Fibroblast of skin of right quadriceps (primary cell): ENCODE measurements around the gene WDR27.
"Not testable (repeated sequence)": the region's sequence is repeated elsewhere in the genome, so short reads cannot be mapped to it uniquely, and the experiment has no call there.

ENCODE experiments used
- DNase-seq: peaks from one replicate; pipeline ENCODE4 v3.0.0-alpha.2; 2013

The WDR27 gene

DNA sequence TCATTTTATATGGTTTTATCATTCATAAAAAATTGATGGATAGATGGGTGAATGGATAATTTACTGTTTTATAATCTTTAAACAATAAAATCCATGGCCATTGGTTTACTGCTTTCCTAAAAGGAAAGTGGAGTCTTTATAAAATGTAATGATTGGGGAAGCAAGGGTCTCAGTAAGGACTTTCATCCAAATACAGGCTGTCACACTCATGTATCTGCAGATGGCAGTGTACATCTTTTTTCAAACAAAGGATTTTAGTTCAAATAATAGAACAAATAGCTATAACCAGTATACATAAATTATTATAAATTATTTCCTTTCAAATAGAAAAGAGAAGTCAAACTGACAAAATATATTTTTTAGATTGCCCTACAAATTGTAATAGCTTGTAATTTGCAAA is 190.0 kb downstream of the WDR27 start:
- not testable (repeated sequence) for DNase-seq

DNA sequence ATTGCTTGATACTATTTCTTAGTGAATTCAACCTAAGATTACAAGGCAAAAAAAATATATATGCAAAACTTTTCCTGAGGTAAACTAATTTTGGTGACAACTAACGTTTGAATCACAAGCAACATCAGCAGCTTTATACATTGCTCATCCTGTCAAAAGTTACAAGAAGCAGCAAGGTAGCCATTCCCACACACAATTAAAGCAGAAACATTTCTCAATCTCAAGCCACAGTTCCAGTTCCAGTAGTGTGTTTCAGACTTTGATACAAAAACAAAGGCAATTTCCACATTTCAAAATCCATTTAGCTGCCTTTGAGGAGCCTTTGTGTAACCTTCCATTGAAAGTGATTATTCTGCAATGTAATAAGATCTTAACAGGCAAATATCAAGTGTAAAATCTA is 191.0 kb downstream of the WDR27 start:
- DNase-seq: no peak

DNA sequence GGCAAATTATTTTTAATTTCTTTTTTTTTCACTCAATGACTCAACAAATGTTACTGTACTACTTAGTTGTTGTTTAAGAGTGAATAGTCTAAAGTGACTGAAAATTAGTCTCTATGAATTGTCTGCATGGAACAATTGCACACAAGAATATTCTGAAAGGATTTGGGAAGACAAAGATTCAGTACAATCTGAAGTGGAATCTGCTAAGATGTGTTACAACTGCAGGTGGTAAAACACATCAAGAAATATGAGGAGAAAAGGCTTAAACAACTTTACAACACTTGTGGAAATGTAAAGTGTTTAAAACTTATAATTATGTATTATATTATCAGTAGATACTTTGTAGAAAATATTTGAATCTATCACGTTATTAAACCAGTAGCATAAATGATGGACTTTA is 193.4 kb downstream of the WDR27 start:
- DNase-seq: no peak

DNA sequence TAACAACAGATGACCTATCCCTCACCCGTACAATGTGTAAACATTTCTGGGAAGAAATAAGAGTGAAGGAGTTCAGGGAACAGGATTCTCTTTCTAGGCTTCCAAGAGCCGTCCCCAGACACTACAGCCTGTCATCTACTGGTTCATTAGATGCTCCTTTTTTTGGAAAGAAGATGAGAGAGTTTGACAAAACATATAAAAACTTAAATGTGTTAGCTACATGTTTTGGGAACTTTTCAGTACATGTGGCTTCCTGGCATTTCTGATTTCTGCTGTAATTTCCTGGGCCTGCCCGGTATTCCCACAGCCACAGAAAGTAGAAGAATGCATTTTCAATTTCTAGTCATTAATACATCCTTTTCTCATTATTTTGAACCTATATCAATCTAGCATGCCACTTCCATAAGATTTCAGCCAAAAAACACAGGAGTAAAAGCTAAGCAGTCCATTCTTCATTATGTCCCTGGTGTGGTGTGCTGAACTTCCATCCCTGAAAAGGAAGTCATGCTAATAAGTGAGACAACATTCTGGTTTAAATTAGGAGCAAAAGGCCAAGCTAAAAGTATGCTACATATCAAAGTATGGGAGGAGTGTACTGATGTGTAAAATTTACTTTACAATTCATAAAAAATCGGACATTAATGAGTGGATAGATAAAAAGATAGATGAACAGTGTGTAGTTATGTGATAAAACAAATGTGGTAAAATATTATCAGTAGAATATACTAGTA is 198.2 kb downstream of the WDR27 start:
- peak; percentile 67 for DNase-seq

DNA sequence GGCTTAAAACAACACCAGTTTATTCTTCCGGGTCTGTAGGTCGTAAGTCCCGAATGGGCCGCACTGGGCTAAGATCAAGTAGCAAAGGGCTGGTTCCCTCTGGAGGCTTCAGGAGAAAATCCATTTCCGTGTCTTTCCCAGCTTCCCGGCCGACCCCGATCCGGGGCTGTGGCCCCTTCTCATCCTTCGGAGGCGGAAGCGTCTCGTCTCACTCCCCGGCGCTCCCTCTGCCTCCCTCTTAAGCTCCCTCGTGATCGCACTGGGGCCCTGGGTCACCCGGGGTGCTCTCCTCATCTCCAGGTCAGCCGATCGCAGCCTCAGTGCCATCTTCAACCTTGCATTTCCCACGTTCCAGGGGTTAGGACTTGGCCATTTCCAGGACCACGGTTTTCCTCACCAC is 199.4 kb downstream of the WDR27 start:
- DNase-seq: no peak

DNA sequence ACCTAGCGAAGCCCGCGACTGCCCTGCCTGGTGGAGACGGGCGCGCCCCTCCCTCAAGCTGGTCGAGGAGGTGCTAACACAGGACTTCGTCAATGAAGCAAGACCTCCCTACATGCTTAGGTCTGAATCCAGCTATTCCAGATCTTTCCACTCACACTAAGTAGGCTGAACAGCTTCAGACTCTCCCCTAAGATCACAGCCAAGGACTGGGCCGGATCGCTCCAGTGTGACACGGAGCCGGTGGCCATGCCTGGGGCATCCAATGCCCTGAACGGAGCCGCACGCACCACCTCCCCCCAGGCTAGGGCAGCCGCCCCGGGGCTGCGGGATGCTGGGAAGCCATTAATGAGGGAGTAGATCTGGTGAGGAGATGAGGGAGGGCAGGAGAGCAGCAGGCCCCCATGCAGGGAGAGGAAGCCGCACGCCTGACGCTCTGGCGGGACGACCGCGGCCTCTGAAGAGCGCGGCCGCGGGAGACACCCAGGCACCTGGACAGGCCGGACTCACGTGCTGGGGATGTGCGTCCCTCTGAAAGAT is 200.0 kb downstream of the WDR27 start:
- no peak for DNase-seq

DNA sequence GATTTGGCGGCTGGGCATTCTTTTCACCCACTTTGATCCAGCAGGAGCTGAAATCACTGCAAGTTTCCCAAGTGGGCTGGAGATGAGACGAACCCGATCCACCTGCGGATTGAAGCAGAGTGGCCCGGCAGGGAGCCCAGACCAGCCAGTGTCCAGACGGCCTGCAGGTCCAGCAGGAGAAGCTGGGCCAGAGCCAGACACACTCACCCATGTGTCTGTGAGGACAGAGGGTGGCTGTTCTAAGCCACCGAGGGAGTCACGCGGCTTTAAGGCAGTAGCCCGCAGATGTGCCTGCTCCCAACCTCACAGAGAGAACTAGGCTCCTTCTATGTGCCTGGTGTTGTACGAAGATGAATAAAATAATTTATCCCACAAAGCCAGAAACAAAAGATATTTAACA is 200.7 kb downstream of the WDR27 start:
- no peak for DNase-seq

DNA sequence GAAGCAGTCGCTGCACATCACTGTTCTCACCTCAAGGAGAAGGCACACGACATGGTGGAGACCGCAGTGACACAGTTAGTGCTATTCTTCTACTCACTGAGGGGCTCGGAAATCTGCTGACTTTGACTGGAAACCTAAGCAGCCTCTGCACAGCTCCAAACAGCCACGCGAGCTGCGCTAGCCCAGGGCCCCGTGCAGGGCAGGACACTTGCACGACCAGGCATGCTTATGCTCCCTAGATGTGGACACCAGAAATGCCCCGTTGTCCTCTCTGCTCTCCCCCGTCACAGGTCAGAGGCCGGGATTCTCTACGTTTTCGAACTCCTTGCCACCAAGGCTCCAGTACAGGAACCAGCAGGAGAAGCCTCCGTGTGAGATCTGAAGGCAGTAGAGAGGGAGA is 201.1 kb downstream of the WDR27 start:
- DNase-seq: no peak

DNA sequence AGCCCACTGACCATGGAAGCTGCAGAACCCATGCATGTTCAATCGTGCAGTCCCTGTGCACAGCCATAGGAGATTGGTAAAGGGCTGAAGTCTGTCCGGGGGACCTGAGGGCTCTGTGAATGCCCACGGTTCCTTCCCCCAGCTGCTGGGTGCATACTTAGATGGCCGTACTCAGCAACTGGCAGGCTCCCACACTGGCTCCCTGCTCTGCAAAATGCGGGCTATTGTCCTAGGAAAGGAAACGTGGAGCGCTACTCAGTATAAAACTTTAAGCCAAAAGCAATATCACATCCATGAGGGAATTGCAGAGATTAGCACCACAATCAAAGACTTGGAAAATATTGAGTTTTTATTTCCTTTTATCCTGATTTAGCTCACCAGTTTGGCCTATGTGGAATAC is 202.0 kb downstream of the WDR27 start:
- no peak for DNase-seq

DNA sequence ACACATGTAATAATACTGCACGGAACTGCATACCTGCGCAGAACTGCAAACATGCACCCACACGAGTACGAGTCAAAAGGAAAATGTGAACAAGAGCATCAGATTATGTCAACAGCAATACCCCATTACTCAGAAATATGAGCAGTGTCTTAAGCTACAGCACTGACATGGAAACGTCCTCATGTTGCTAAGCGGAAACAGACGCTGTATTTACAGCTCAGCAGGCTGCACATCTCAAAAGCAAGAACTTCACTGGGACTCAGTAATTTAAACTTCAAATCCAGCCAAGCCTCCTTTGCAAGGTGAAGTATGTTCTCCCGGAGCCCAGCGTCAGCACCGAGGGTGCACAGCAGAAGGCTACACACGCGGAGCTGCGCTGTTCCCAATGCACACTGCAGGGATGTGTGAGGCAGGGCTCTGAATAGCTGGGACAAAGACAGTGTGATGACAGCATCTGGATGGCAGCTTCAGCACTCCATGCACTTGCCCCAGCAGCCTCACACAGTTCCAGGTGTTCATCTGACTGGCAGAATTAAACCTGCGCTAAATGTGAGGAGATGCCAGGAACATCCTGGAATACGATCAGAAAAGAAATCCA is 202.8 kb downstream of the WDR27 start:
- DNase-seq: peak; percentile 57

DNA sequence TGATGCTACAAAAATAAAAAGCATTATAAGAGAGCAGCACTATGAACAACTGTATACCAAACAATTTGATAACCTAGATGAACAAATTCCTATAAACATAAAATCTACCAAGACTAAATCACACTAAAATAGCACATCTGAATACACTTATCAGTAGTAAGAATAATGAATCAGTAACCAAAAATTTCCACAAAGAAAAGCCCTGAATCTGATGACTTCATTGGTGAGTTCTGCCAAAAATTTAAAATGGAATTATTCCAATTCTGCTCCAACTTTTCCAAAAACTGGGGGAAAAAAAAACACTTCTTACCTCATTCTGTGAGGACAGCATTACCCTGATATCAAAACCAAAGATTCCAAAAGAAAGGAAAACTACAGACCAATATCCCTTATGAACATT is 206.2 kb downstream of the WDR27 start:
- peak; percentile 80 for DNase-seq

DNA sequence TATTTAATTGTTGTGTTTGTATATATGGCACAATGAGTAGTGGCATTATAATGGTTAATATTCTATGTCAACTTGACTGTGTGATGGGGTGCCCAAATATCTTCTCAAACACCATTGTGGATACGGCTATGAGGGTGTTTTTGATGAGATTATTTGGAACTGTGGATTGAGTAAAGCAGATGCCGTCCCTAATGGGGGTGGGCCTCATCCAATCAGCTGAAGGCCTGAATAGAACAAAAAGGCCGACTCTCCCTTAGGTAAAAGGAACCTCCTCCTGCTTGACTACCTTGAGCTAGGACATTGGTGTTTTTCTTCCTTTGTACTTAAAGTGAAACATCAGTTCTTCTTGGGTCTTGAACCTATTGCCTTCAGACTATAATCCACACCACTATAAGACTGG is 207.8 kb downstream of the WDR27 start:
- no peak for DNase-seq

DNA sequence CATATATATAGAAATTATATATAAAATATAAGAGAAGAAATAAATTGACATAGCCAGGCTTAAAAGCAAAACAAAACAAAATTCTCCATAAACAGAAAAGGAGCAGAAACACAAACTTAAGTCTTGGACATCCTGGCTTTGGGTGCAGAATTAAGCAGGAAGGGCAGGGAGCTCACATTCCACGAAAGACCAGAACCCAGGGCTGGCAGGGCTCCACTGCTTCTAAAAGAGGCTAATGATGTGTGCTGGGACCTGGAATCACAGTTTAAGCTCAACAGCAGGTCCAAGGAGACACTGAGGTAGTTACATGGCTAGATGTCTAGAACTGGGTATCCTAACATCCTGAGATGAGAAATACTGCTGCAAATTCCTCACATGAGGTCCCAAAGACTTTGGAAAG is 210.3 kb downstream of the WDR27 start:
- no peak for DNase-seq

DNA sequence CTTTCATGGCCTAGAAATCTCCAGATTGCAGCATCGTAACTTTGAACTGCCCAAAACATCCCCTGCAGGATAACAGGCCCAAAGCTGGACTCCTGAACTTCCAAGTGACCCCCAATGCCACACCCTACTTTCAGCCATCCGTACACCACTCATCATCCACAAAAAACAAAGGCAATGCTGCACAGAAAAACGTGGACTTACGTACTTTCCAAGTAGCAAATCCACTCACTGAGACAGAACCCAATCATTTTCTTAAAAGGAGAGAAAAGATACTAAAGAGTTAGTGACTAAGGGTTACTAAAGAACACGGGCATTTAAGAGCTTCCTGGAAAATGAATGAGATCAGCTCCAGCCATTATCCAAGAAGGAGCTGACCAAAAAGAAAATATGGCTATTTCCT is 211.0 kb downstream of the WDR27 start:
- DNase-seq: peak; percentile 28

DNA sequence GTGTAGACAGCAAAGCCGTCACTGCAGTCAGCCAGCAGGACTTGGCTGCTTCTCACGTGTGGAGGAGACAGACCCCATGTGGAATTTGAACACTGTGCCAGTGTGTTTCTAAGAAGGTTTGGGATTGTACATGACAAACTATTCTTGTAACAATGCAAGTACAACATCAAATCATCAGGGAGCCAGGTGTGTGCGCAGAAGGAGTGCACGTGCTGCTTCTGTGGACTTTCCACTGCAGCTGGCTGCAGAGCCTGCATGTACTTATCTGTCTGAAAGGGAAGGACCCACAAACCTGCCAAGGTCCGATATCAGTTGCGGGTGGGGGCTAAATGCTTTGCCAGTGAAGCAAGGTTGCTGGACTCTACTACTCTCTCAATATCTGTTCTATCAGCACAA is 211.6 kb downstream of the WDR27 start:
- DNase-seq: no peak

DNA sequence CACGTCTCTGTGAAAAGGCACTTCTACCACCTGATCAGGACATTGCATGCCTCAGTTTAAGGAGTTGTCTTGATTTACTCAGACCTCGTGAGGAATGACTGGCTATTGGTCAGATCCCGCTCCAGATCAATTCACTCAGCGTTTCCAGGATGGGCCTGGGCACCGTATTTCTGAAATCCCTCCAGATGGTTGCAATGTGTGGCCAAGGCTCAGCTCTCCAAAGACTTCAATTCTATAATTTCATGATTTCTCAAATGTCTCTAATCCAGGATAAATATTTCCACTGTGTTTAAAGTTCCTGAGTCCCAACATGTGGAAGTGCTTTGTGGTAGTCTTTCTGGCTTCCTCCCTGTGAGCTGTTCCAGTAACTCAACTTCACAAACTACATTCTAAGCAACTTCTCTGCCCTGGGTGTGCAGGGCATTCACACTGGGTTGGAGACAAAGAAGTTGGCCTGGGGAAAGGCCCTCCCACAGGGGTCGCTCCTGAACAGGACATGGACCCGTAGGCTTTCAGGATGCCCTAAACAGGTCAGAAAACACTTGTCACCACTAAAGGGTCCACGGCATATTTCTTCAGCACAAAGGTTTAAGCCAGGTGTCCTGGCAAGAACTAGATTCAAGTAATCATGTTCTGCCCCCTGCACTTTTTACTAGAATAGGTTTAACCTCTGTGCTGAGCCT is 212.1 kb downstream of the WDR27 start:
- peak; percentile 72 for DNase-seq

DNA sequence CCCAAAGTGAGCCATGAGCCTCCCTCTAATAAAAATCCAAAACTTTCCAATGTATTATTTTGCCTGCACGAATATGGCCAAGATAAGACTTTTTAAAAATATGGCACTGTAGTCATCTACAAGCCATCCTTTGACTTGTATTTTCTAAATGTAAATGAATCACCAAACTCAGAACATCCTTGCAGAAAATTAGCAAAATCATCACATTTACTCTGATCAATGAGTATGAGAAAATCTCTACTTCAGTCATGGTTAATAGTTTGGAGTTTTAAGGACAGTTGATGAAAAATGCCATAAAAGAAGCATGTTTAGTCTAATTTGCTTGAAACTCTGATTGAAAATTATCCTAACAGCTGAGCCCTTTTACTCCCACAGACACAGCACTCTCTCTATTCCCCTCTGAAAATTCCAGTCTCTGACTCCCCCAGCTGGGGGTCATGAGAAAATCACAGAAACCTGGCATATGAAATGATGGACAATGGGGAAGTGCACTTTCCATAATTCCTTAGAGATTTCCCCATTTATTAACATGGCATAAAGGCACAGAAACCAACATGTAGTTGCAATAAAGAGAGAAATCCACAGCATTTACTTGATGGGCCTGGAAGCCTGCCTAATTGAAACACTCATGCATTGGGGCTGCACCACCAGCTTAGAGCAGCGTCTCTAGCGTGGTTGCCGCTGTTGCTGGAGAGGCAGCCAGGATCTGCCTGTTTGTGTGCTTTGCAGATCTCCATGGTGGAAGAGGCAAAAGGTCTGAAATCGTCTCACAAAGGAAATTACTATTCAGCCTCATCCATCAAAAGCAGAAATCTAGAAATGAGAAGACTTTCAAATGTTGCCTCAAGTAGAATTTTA is 214.0 kb downstream of the WDR27 start:
- DNase-seq: peak; percentile 47

DNA sequence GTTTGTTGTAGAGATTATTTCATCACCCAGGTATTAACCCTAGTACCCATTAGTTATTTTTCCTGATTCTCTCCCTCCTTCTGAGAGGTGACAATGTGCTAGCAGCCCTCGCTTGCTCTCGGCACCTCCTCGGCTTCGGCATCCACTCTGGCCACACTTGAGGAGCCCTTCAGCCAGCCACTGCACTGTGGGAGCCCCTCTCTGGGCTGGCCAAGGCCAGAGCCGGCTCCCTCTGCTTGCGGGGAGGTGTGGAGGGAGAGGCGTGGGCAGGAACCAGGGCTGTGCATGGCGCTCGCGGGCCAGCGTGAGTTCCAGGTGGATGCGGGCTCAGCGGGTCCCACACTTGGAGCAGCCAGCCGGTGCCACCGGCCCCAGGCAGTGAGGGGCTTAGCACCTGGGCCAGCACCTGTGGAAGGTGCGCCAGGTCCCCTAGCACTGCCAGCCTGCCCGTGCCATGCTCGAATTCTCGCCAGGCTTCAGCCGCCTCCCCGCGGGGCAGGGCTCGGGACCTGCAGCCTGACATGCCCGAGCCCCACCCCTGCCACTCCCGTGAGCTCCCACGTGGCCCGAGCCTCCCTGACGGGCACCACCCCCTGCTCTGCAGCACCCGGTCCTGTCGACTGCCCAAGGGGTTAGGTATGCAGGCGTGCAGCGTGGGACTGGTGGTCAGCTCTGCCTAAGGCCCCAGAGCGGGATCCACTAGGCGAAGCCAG is 221.9 kb downstream of the WDR27 start:
- no peak for DNase-seq

DNA sequence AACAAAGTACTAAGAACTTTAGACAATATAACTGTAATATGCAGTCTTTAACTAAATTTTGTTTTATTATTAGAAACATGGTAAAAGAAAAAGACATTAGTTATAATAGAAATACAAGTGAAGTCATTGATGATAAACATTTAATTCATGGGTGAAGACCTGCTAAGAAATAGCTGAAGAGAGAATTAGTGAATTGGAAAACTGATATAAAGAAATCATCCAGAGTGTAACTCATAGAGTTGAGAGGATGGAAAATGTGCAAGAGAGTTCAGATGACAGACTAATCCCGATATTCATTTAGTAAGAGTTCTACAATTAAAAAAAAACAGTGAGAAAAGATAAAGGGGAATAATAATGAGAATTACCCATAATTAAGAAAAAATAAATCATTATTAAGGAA is 227.5 kb downstream of the WDR27 start:
- no peak for DNase-seq

DNA sequence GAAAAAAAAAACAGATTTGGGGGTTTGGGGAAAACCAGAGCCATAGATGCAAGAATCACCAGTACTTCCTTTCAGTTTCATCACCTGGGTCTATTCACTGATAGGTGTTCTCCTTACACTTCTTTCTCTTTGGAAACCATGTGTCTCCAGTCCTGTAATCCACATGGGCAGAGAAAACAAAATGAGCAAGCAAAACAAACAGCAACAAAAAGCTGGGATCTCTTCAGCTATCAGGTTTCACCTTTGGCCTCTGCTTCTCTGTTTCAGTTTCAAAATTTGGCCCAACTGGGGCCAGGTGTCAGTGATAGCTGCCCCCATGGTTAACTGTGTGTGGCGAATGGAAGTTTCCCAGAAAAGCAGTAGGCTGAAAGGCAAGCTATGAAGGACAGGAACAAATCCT is 228.2 kb downstream of the WDR27 start:
- DNase-seq: no peak

DNA sequence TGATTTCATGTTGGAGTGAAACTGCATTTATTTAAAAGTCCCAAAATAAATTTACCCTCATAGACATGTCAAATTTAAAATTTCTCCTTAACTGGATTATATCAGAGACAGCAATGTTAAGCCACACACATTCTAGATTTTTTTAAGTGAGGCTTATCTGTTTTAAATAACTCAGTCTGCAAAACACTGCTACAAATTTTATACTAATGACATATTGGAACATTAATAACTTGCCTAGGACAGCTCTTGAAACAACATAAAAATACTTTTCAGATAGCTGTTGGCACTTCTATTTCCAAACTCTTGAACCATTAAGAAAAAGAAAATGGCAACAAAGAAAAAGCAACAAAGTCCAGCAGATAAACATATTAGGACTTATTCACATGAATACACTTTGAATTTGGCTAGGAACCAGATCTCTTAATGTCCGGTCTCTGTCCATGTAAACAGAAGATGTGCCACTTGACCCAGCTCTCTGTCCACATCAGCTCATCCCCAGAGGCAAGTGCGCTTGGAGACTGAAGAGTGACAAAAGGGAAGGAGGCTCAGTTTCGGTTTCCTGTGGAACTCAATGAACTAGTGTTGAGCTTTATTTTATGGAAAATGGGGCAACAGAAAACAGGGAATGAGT is 228.9 kb downstream of the WDR27 start:
- no peak for DNase-seq

DNA sequence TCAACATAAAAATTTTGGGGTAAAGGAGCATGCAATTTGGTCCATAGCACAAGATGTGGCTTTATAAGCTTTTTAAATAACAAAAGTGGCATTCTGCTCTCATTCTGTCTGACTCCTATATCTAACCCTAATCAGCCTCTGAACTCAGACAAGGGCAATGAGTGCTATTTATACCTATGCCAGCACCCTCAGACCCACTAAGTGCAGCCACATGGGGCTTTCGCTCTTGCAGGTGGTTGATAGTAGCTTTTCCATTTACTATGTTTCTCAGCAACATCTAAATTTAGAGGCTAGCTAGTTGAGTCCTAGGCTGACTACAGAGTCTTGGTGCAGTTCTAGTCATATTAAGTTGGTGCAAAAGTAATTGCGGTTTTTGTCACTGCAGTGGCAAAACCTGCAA is 231.0 kb downstream of the WDR27 start:
- DNase-seq: no peak
